H1 (cell line): ENCODE results near the gene STRA8. TPM values are rescaled to one million over a fixed set of nuclear protein-coding genes. Genes with fewer than 3 reads are reported as not detected.

ENCODE experiments used
- CTCF ChIA-PET: fragments of 300-600 bp; sonication (Branson Sonifier 250); formaldehyde crosslinking; loops from one replicate; lab custom pipeline; 2021; ENCODE audit not compliant: partially characterized antibody; lab: Charles Lee
- POLR2A ChIA-PET: fragments of 300-600 bp; sonication (Branson Sonifier 250); formaldehyde crosslinking; loops from one replicate; lab custom pipeline; 2021; ENCODE audit warnings: inconsistent platforms; ENCODE audit not compliant: partially characterized antibody; lab: Charles Lee
- DNase-seq, 2 experiments: peaks; one replicate each; pipeline versions ENCODE4 v3.0.0 to v3.0.0-alpha.2; 2010 to 2022; ENCODE audit warnings: low spot score in 2 of 2, low read depth in 1 of 2, mixed read lengths in 1 of 2
- FAIRE-seq: peaks from 2 replicates; lab custom pipeline; 2011; peaks lifted over from hg19 to GRCh38; lab: Jason Lieb, UNC
- H2AFZ ChIP-seq: 2 replicates; pipeline ENCODE4 v1.8.1; 2012; ENCODE audit warnings: low read length, inconsistent platforms
- H2AK5ac ChIP-seq: 2 replicates; pipeline ENCODE4 v1.6.1; 2013; ENCODE audit warnings: low read depth, low read length
- H2BK120ac ChIP-seq: replicated peaks from 2 replicates; pipeline ENCODE3; 2013; ENCODE audit warnings: low read depth, low read length, inconsistent platforms
- H2BK12ac ChIP-seq: 2 replicates; pipeline ENCODE4 v1.6.1; 2013; ENCODE audit warnings: low read depth, low read length
- H2BK15ac ChIP-seq: 2 replicates; pipeline ENCODE4 v1.6.1; 2013; ENCODE audit warnings: low read length
- H2BK20ac ChIP-seq: 2 replicates; pipeline ENCODE4 v1.6.1; 2013; ENCODE audit warnings: low read length
- H2BK5ac ChIP-seq: 2 replicates; pipeline ENCODE4 v1.6.1; 2013; ENCODE audit warnings: low read depth, low read length
- H3K14ac ChIP-seq: 2 replicates; pipeline ENCODE4 v1.6.1; 2013; ENCODE audit warnings: inconsistent platforms; ENCODE audit not compliant: insufficient read length
- H3K18ac ChIP-seq: 2 replicates; pipeline ENCODE4 v1.6.1; 2013; ENCODE audit warnings: low read length; ENCODE audit errors: extremely low read depth
- H3K23ac ChIP-seq: 2 replicates; pipeline ENCODE4 v1.6.1; 2013; ENCODE audit warnings: inconsistent platforms; ENCODE audit not compliant: insufficient read length
- H3K23me2 ChIP-seq: 2 replicates; pipeline ENCODE4 v1.6.1; 2013; ENCODE audit warnings: low read depth, low read length
- H3K27ac ChIP-seq: 2 replicates; pipeline ENCODE4 v1.6.1; 2011; ENCODE audit warnings: low read depth, low read length, inconsistent platforms
- H3K27me3 ChIP-seq, 4 experiments: replicated peaks in 1 of 4; 1 replicate in 1 of 4; 2 replicates in 3 of 4; pipeline versions ENCODE4 v1.6.1 to v1.8.1; 2011 to 2013; ENCODE audit warnings: low read length in 3 of 4, mild to moderate bottlenecking in 3 of 4, inconsistent platforms in 2 of 4, mixed read lengths in 2 of 4, moderate library complexity in 1 of 4; ENCODE audit not compliant: control insufficient read depth in 3 of 4, insufficient read depth in 3 of 4; ENCODE audit errors: extremely low read depth in 1 of 4
- H3K36me3 ChIP-seq, 4 experiments: 2 replicates each; pipeline versions ENCODE4 v1.6.1 to v1.8.1; 2011 to 2013; ENCODE audit warnings: mild to moderate bottlenecking in 4 of 4, low read length in 3 of 4, moderate library complexity in 2 of 4, control low read depth in 1 of 4, inconsistent platforms in 1 of 4; ENCODE audit not compliant: insufficient read depth in 4 of 4, control insufficient read depth in 2 of 4
- H3K4ac ChIP-seq: replicated peaks from 2 replicates; pipeline ENCODE3; 2013; ENCODE audit warnings: low read length, low read depth, mixed read lengths, inconsistent platforms; ENCODE audit not compliant: insufficient read length
- H3K4me1 ChIP-seq, 4 experiments: replicated peaks in 1 of 4; 1 replicate in 1 of 4; 2 replicates in 3 of 4; pipeline versions ENCODE4 v1.6.1 to v1.8.1; 2011 to 2013; ENCODE audit warnings: low read length in 3 of 4, inconsistent platforms in 2 of 4, mixed read lengths in 1 of 4; ENCODE audit not compliant: insufficient read depth in 4 of 4, control insufficient read depth in 3 of 4
- H3K4me2 ChIP-seq, 2 experiments: 2 replicates each; pipeline versions ENCODE4 v1.6.1 to v1.8.1; 2011 to 2013; ENCODE audit warnings: low read depth in 2 of 2, low read length in 2 of 2, control low read depth in 1 of 2, inconsistent platforms in 1 of 2, mild to moderate bottlenecking in 1 of 2; ENCODE audit not compliant: insufficient read depth in 1 of 2
- H3K4me3 ChIP-seq, 4 experiments: fragments of 200-600, 300-600 bp in 1 of 4; sonication (generic), shearing (Covaris generic), sonication (Bioruptor Twin) in 1 of 4; 2 replicates each; pipeline versions ENCODE4 v1.5.1 to v1.8.1; 2011 to 2016; ENCODE audit warnings: low read length in 4 of 4, low read depth in 3 of 4, control low read depth in 2 of 4, inconsistent platforms in 2 of 4, mild to moderate bottlenecking in 2 of 4, mixed read lengths in 1 of 4, moderate library complexity in 1 of 4; ENCODE audit not compliant: insufficient read depth in 2 of 4; ENCODE audit errors: extremely low read depth in 1 of 4
- H3K56ac ChIP-seq: replicated peaks from 2 replicates; pipeline ENCODE3; 2013; ENCODE audit warnings: low read depth, mild to moderate bottlenecking, mixed read lengths, low read length, inconsistent platforms; ENCODE audit not compliant: insufficient read length
- H3K79me1 ChIP-seq: 2 replicates; pipeline ENCODE4 v1.6.1; 2013; ENCODE audit warnings: low read depth, low read length, control low read depth
- H3K79me2 ChIP-seq, 2 experiments: 2 replicates each; pipeline versions ENCODE4 v1.6.1 to v1.8.1; 2012 to 2013; ENCODE audit warnings: low read length in 2 of 2, mild to moderate bottlenecking in 2 of 2, inconsistent platforms in 1 of 2; ENCODE audit not compliant: insufficient read depth in 2 of 2, control insufficient read depth in 1 of 2
- H3K9ac ChIP-seq, 4 experiments: replicated peaks in 1 of 4; 1 replicate in 1 of 4; 2 replicates in 3 of 4; pipeline versions ENCODE4 v1.6.1 to v1.8.1; 2011 to 2013; ENCODE audit warnings: low read depth in 3 of 4, low read length in 3 of 4, control low read depth in 2 of 4, mild to moderate bottlenecking in 2 of 4, moderate library complexity in 2 of 4, inconsistent platforms in 1 of 4; ENCODE audit errors: extremely low read depth in 1 of 4
- H3K9me3 ChIP-seq, 2 experiments: 2 replicates each; pipeline versions ENCODE4 v1.6.1 to v1.8.1; 2012 to 2013; ENCODE audit warnings: mild to moderate bottlenecking in 2 of 2, moderate library complexity in 2 of 2, control low read depth in 1 of 2, inconsistent platforms in 1 of 2, low read depth in 1 of 2, low read length in 1 of 2, mixed read lengths in 1 of 2; ENCODE audit not compliant: insufficient read depth in 2 of 2
- H4K20me1 ChIP-seq, 2 experiments: replicated peaks in 1 of 2; 2 replicates each; pipeline versions ENCODE3 to v1.8.1; 2011 to 2013; ENCODE audit warnings: inconsistent platforms in 2 of 2, low read length in 2 of 2, mild to moderate bottlenecking in 1 of 2; ENCODE audit not compliant: insufficient read depth in 2 of 2, control insufficient read depth in 1 of 2
- H4K5ac ChIP-seq: 2 replicates; pipeline ENCODE4 v1.6.1; 2013; ENCODE audit warnings: low read length, low read depth, mixed read lengths, inconsistent platforms; ENCODE audit not compliant: insufficient read length
- H4K8ac ChIP-seq: 2 replicates; pipeline ENCODE4 v1.8.0; 2013; ENCODE audit warnings: mild to moderate bottlenecking, moderate library complexity, low read length, inconsistent platforms; ENCODE audit not compliant: insufficient read depth; ENCODE audit errors: extremely low read depth
- H4K91ac ChIP-seq: replicated peaks from 2 replicates; pipeline ENCODE3; 2013; ENCODE audit warnings: low read length, mixed read lengths, inconsistent platforms; ENCODE audit not compliant: insufficient read length
- BACH1 ChIP-seq: IDR thresholded peaks from 2 replicates; pipeline ENCODE4 v1.6.1; 2012; ENCODE audit warnings: low read length, improper control_type of control experiment
- CHD1 ChIP-seq: IDR thresholded peaks from 2 replicates; pipeline ENCODE4 v1.6.1; 2012; ENCODE audit warnings: low read depth, low read length, improper control_type of control experiment
- GTF2F1 ChIP-seq: IDR thresholded peaks from 2 replicates; pipeline ENCODE4 v1.6.1; 2012; ENCODE audit warnings: low read depth, low read length, improper control_type of control experiment, borderline replicate concordance
- HDAC6 ChIP-seq: IDR thresholded peaks from one replicate; pipeline ENCODE4 v1.7.1; 2012; ENCODE audit warnings: low read depth, mild to moderate bottlenecking, inconsistent platforms, low read length, moderate library complexity
- NANOG ChIP-seq: IDR thresholded peaks from 2 replicates; pipeline ENCODE4 v1.6.1; 2011; ENCODE audit warnings: low read length, low read depth, mild to moderate bottlenecking, inconsistent platforms; ENCODE audit not compliant: insufficient read depth, poor library complexity, severe bottlenecking
- NRF1 ChIP-seq: IDR thresholded peaks from 2 replicates; pipeline ENCODE4 v1.6.1; 2011; ENCODE audit warnings: mild to moderate bottlenecking, low read depth, low read length, improper control_type of control experiment
- POLR2A ChIP-seq, 2 experiments: IDR thresholded peaks; 1 replicate in 1 of 2; 2 replicates in 1 of 2; pipeline ENCODE4 v1.6.1; 2011; ENCODE audit warnings: low read depth in 2 of 2, low read length in 2 of 2, mild to moderate bottlenecking in 2 of 2; ENCODE audit errors: control extremely low read depth in 1 of 2
- SAP30 ChIP-seq: fragments of 300-600 bp; sonication (generic); IDR thresholded peaks from 2 replicates; pipeline ENCODE4 v1.7.1; 2012; ENCODE audit warnings: low read length, moderate library complexity, mild to moderate bottlenecking, inconsistent platforms; ENCODE audit not compliant: insufficient read depth, insufficient replicate concordance
- SIX5 ChIP-seq: IDR thresholded peaks from 2 replicates; pipeline ENCODE4 v1.6.1; 2011; ENCODE audit warnings: mild to moderate bottlenecking, low read depth, low read length
- SP2 ChIP-seq: IDR thresholded peaks from 2 replicates; pipeline ENCODE4 v1.6.1; 2012; ENCODE audit warnings: mild to moderate bottlenecking, low read length, inconsistent platforms
- TEAD4 ChIP-seq: IDR thresholded peaks from 2 replicates; pipeline ENCODE4 v1.6.1; 2012; ENCODE audit warnings: low read depth, low read length, inconsistent platforms, mixed read lengths
- WGBS, 2 experiments: shearing (Covaris generic) in 1 of 2; methylation state at CpG; one replicate each; pipeline versions ENCODE4 v1.1.6 to v1.1.7; 2013 to 2015; ENCODE audit warnings: low lambda C conversion rate in 2 of 2, mixed read lengths in 2 of 2, inconsistent platforms in 1 of 2, low coverage in 1 of 2, missing lambda C conversion rate in 1 of 2; ENCODE audit not compliant: insufficient replicate concordance in 2 of 2, insufficient coverage in 1 of 2, insufficient read length in 1 of 2; ENCODE audit errors: extremely low coverage in 1 of 2, missing lambda C conversion rate in 1 of 2; 5-methylcytosine and 5-hydroxymethylcytosine counted together
- polyA plus RNA-seq, 7 experiments: library from polyadenylated mRNA; depleted of rRNA in 3 of 7; stranded (reverse) in 5 of 7; unstranded in 2 of 7; fragments of >200 nt in 5 of 7; fragments of 200-250 nt in 2 of 7; gene quantifications; 1 replicate in 5 of 7; 2 replicates in 1 of 7; 4 replicates in 1 of 7; pipeline versions ENCODE4 v1.2.1 to v1.2.3, GENCODE V29; 2011 to 2013; ENCODE audit warnings: missing spikeins in 2 of 7, mixed read lengths in 2 of 7
- total RNA-seq: library from RNA; stranded (reverse); fragmentation: NEBNext Ultra II Directional; extraction: Animal tissue kit (Norgen Biotek cat#: 25700); gene quantifications from 2 replicates; pipeline ENCODE4 v1.2.1, GENCODE V29; 2021
- TF ChIP-seq, protein P1 (sequence below): IDR thresholded peaks from 2 replicates; pipeline ENCODE4 v1.6.1; 2012; ENCODE audit warnings: low read length, inconsistent platforms

Gene STRA8
- total and polyA plus RNA-seq, 2 of the 8 experiments (the other 6 are each of a cell fraction or from before 2014, with no cell fraction given) = not detected

DNA sequence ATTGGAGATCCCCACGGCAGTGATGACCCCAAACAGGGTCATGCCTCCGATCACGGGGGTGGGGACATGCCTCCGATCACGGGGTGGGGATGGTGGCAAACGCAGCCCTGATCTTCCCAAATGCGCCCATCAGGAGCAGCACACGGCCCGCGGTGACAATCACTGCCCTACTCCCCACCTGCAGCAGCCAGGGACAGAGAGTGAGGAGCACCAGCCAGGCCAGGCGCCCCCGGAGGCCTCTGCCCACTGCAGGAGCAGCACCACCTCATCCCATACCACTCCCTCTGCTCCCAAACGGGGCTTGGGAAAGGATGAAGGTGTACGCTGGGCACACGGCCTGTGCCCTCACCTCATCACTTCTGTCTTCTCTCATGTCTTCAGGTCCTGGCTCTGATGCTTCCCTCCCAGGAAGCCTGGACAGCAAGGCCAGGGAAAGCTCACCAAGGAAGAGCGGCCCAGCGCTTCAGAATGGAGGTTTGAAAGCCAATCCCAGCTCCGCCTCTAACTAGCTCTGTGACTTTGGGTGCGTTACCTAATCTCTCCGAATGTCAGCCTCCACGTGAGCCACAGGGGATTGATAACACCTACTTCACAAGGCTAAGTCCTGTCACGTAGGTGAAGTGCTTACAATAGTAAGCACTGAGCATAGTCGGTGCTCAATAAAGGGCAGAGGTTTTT, 37.1 kb downstream of the STRA8 start:
- no peak overlapping the region for H4K8ac ChIP-seq
- no peak overlapping the region for H2BK20ac ChIP-seq
- H3K79me1 ChIP-seq = no peaks in the 10 kb centered on the region
- ChIA-PET CTCF (interaction anchor here (0.9 to 1.2 kb wide), 3 partner anchors 10 to 402 kb away, joined by 3 to 5 read pairs (median 3); no protein-coding TSS in a partner anchor), POLR2A (no interaction called here)
- no peak overlapping the region for H2BK5ac ChIP-seq
- no peaks in the 10 kb centered on the region; a peak in 1 of 7 replicates for H3K4me1 ChIP-seq
- H3K27ac ChIP-seq = no peak overlapping the region
- no peaks in the 10 kb centered on the region for H4K20me1 ChIP-seq
- no peaks in the 10 kb centered on the region for H3K36me3 ChIP-seq
- H3K4ac ChIP-seq = no peak overlapping the region
- no peak for FAIRE-seq
- H3K23ac ChIP-seq = no peak overlapping the region
- H3K9ac ChIP-seq = no peak overlapping the region
- H2AFZ ChIP-seq = peak overlapping the region; percentile 91
- WGBS, 2 experiments = 92% methylated on average over 23 of the region's 23 CpGs; no CpG with 5 or more reads in 1 of the 2 experiments
- no peak overlapping the region for H4K91ac ChIP-seq
- H2BK15ac ChIP-seq = no peak overlapping the region
- H3K4me3 ChIP-seq = no peak overlapping the region
- H4K5ac ChIP-seq = no peak overlapping the region
- H3K14ac ChIP-seq = no peak overlapping the region
- H3K23me2 ChIP-seq = no peaks in the 10 kb centered on the region
- H3K79me2 ChIP-seq = no peaks in the 10 kb centered on the region
- no peak overlapping the region for H2BK120ac ChIP-seq
- no peak overlapping the region for H3K4me2 ChIP-seq
- no peak overlapping the region for H3K56ac ChIP-seq
- DNase-seq = no peak
- H3K27me3 ChIP-seq = no peaks in the 10 kb centered on the region
- H2AK5ac ChIP-seq = no peak overlapping the region
- no peak overlapping the region for H3K18ac ChIP-seq
- peaks cover 0 to 2% of the 10 kb centered on the region in 2 experiments; a peak in 1 of 4 replicates for H3K9me3 ChIP-seq
- H2BK12ac ChIP-seq = no peak overlapping the region
- TF ChIP-seq NRF1 (no peak), BACH1 (no peak), SP2 (no peak), NANOG (no peak), SAP30 (no peak), CHD1 (no peak), HDAC6 (no peak), TEAD4 (no peak), SIX5 (no peak), POLR2A (IDR thresholded peaks at IDR 0.05; ENCODE audit: control extremely low read depth in 1 of 2, low read depth in 2 of 2, low read length in 2 of 2) (no peak), GTF2F1 (no peak)
- TF ChIP-seq, protein P1, sequence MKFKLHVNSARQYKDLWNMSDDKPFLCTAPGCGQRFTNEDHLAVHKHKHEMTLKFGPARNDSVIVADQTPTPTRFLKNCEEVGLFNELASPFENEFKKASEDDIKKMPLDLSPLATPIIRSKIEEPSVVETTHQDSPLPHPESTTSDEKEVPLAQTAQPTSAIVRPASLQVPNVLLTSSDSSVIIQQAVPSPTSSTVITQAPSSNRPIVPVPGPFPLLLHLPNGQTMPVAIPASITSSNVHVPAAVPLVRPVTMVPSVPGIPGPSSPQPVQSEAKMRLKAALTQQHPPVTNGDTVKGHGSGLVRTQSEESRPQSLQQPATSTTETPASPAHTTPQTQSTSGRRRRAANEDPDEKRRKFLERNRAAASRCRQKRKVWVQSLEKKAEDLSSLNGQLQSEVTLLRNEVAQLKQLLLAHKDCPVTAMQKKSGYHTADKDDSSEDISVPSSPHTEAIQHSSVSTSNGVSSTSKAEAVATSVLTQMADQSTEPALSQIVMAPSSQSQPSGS = no peak
